SK-N-SH (cell line): ENCODE measurements around the gene NIPAL3. TPM values are rescaled to one million over a fixed set of nuclear protein-coding genes. Genes with fewer than 3 reads are reported as not detected.

Experiments used
- CTCF ChIA-PET: fragments of 300-600, 350-600 bp; formaldehyde crosslinking; extraction: SDS; loops from one replicate; lab custom pipeline; 2021; lab: Yijun Ruan, JAX
- POLR2A ChIA-PET: fragments of 350-600 bp; sonication (Branson Sonifier 250); formaldehyde crosslinking; extraction: SDS; loops from one replicate; lab custom pipeline; 2020; ENCODE audit warnings: antibody characterized with exemption, inconsistent platforms; lab: Yijun Ruan, JAX
- DNase-seq: peaks from one replicate; pipeline ENCODE4 v3.0.0; 2012
- H2AFZ ChIP-seq: fragments of 200-600 bp; sonication (generic); 2 replicates; pipeline ENCODE4 v1.8.1; 2016; ENCODE audit warnings: antibody characterized with exemption, mild to moderate bottlenecking, low read depth
- H3F3A ChIP-seq: fragments of 200-600 bp; sonication (generic); replicated peaks from 2 replicates; pipeline ENCODE3; 2016; ENCODE audit warnings: antibody characterized with exemption, mild to moderate bottlenecking; ENCODE audit not compliant: insufficient read depth
- H3K27ac ChIP-seq, 2 experiments: fragments of 200-500 bp in 1 of 2; fragments of 200-600 bp in 1 of 2; sonication (Bioruptor generic) in 1 of 2; sonication (generic), shearing (Covaris generic) in 1 of 2; 2 replicates each; pipeline versions ENCODE4 v1.5.1 to v1.6.1; 2014 to 2016; ENCODE audit warnings: low read depth in 2 of 2, inconsistent platforms in 1 of 2, low read length in 1 of 2, mild to moderate bottlenecking in 1 of 2, mixed read lengths in 1 of 2
- H3K27me3 ChIP-seq: fragments of 200-600 bp; sonication (generic), shearing (Covaris generic); 2 replicates; pipeline ENCODE4 v1.6.1; 2016; ENCODE audit warnings: mixed run types; ENCODE audit not compliant: insufficient read depth
- H3K36me3 ChIP-seq, 2 experiments: fragments of 200-500 bp in 1 of 2; fragments of 200-600 bp in 1 of 2; sonication (Bioruptor generic) in 1 of 2; sonication (generic) in 1 of 2; replicated peaks in 1 of 2; 2 replicates each; pipeline versions ENCODE3 to v1.5.1; 2014 to 2016; ENCODE audit warnings: low read length in 1 of 2, mild to moderate bottlenecking in 1 of 2; ENCODE audit not compliant: insufficient read depth in 2 of 2, control insufficient read depth in 1 of 2
- H3K4me1 ChIP-seq, 2 experiments: fragments of 200-500 bp in 1 of 2; fragments of 200-600 bp in 1 of 2; sonication (Bioruptor generic) in 1 of 2; sonication (generic), shearing (Covaris generic) in 1 of 2; 2 replicates each; pipeline versions ENCODE4 v1.5.1 to v1.6.1; 2014 to 2016; ENCODE audit warnings: low read depth in 1 of 2, low read length in 1 of 2, mixed run types in 1 of 2; ENCODE audit not compliant: insufficient read depth in 2 of 2, control insufficient read depth in 1 of 2
- H3K4me2 ChIP-seq: fragments of 200-600 bp; sonication (generic), shearing (Covaris generic); 2 replicates; pipeline ENCODE4 v1.6.1; 2017; ENCODE audit warnings: mixed run types
- H3K4me3 ChIP-seq, 2 experiments: fragments of 200-500 bp in 1 of 2; fragments of 200-600 bp in 1 of 2; sonication (Bioruptor generic) in 1 of 2; sonication (generic), shearing (Covaris generic) in 1 of 2; 2 replicates each; pipeline versions ENCODE4 v1.5.1 to v1.8.1; 2014 to 2016; ENCODE audit warnings: low read depth in 2 of 2, inconsistent platforms in 1 of 2, low read length in 1 of 2, mild to moderate bottlenecking in 1 of 2, mixed read lengths in 1 of 2, moderate library complexity in 1 of 2
- H3K79me2 ChIP-seq: fragments of 200-600 bp; sonication (generic); 2 replicates; pipeline ENCODE4 v1.8.1; 2017; ENCODE audit warnings: mild to moderate bottlenecking; ENCODE audit not compliant: insufficient read depth
- H3K9ac ChIP-seq: fragments of 200-600 bp; sonication (generic); 2 replicates; pipeline ENCODE4 v1.6.1; 2017; ENCODE audit warnings: mixed run types
- H3K9me2 ChIP-seq: fragments of 200-600 bp; sonication (generic); 2 replicates; pipeline ENCODE4 v1.6.1; 2017; ENCODE audit warnings: mixed run types
- H3K9me3 ChIP-seq: fragments of 200-600 bp; sonication (generic); 2 replicates; pipeline ENCODE4 v1.6.1; 2017; ENCODE audit warnings: mixed run types, mild to moderate bottlenecking, moderate library complexity
- H4K20me1 ChIP-seq: fragments of 200-600 bp; sonication (generic); 2 replicates; pipeline ENCODE4 v1.6.1; 2017; ENCODE audit warnings: mild to moderate bottlenecking, mixed run types; ENCODE audit not compliant: insufficient read depth
- ELF1 ChIP-seq: IDR thresholded peaks from 2 replicates; pipeline ENCODE4 v1.4.0; 2012
- GATA2 ChIP-seq: sonication (generic); formaldehyde crosslinking; IDR thresholded peaks from 2 replicates; pipeline ENCODE4 v1.5.0; 2020; ENCODE audit warnings: mild to moderate bottlenecking, missing genetic modification reagents
- JUND ChIP-seq: IDR thresholded peaks from 2 replicates; pipeline ENCODE4 v1.4.0; 2012
- MEF2A ChIP-seq: IDR thresholded peaks from 2 replicates; pipeline ENCODE4 v1.4.0; 2012; ENCODE audit warnings: low read depth, borderline replicate concordance
- RAD21 ChIP-seq: IDR thresholded peaks from 2 replicates; pipeline ENCODE4 v1.6.1; 2012; ENCODE audit warnings: mild to moderate bottlenecking, low read length
- RCOR1 ChIP-seq: fragments of 150-350 bp; IDR thresholded peaks from 2 replicates; pipeline ENCODE4 v1.6.1; 2017; ENCODE audit warnings: antibody characterized with exemption, low read length
- RFX5 ChIP-seq: IDR thresholded peaks from 2 replicates; pipeline ENCODE4 v1.6.1; 2012; ENCODE audit warnings: mild to moderate bottlenecking, improper control_type of control experiment, low read length
- RXRA ChIP-seq: IDR thresholded peaks from 2 replicates; pipeline ENCODE4 v1.4.0; 2012; ENCODE audit warnings: low read depth, mild to moderate bottlenecking, borderline replicate concordance
- SIN3A ChIP-seq: IDR thresholded peaks from 2 replicates; pipeline ENCODE4 v1.6.1; 2012; ENCODE audit warnings: low read depth, mild to moderate bottlenecking, low read length, moderate library complexity, borderline replicate concordance
- TAF1 ChIP-seq: IDR thresholded peaks from 2 replicates; pipeline ENCODE4 v1.6.1; 2012; ENCODE audit warnings: low read depth, mild to moderate bottlenecking, low read length, moderate library complexity, borderline replicate concordance
- TCF12 ChIP-seq: IDR thresholded peaks from 2 replicates; pipeline ENCODE4 v1.4.0; 2012
- TEAD4 ChIP-seq: IDR thresholded peaks from 2 replicates; pipeline ENCODE4 v1.4.0; 2012; ENCODE audit warnings: mild to moderate bottlenecking, borderline replicate concordance; ENCODE audit not compliant: insufficient read depth
- WGBS: methylation state at CpG from one replicate; pipeline ENCODE4 v1.1.6; 2017; ENCODE audit warnings: low lambda C conversion rate; 5-methylcytosine and 5-hydroxymethylcytosine counted together
- polyA plus RNA-seq, 3 experiments: library from polyadenylated mRNA; depleted of rRNA; stranded (reverse); fragments of >200 nt; gene quantifications; 2 replicates each; pipeline ENCODE4 v1.2.3, GENCODE V29; 2012
- TF ChIP-seq, protein P1 (sequence below): IDR thresholded peaks from 2 replicates; pipeline ENCODE4; 2012
- TF ChIP-seq, protein P2 (sequence below): IDR thresholded peaks from 2 replicates; pipeline ENCODE4 v1.6.1; 2012; ENCODE audit warnings: mild to moderate bottlenecking, low read depth, low read length, moderate library complexity
- TF ChIP-seq, protein P3 (sequence below): fragments of 150-350 bp; IDR thresholded peaks from 2 replicates; pipeline ENCODE4 v1.6.1; 2017; ENCODE audit warnings: antibody characterized with exemption, low read length, low read depth, borderline replicate concordance
- TF ChIP-seq, protein P4 (sequence below): fragments of 200-600 bp; sonication (generic); IDR thresholded peaks from 2 replicates; pipeline ENCODE4 v1.6.1; 2017; ENCODE audit warnings: antibody characterized with exemption, mild to moderate bottlenecking, moderate library complexity

NIPAL3 gene
- polyA plus RNA-seq, 1 of the 3 experiments (the other 2 are of a cell fraction): 20.3 TPM

DNA sequence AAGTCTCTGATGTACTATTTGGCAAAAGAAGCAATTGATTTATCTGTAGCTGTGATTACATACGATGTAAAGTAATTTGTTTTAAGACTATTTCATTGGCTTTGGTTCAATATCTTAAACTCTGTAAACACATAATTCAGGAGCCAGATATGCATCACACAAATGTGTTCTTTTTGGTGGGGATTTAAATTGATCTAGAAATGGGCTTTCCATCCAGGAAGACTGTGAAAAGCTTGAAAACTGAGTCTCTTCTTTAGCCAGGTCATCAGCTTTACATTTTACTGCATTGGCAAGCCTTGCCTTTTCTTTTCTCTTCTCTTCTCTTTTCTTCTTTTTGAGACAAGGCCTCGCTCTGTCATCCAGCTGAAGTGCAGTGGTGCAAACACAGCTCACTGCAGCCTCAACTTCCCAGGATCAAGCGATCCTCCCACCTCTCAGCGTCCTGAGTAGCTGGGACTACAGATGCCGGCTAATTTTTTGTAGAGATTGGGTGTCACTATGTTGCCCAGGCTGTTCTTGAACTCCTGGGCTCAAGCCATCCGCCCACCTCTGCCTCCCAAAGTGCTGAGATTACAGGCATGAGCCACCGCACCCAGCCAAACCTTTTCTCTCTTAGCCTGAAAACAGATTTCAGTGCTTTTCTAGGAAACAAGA, 88.4 kb downstream of the NIPAL3 start:
- POLR2A ChIA-PET: interaction anchor here (0.6 kb wide), 1 partner anchor 110 kb away, joined by 3 read pairs; no protein-coding TSS in a partner anchor
- WGBS: 89% methylated on average over 7 of the region's 7 CpGs
- peaks cover 4% of the 10 kb centered on the region for H3F3A ChIP-seq

DNA sequence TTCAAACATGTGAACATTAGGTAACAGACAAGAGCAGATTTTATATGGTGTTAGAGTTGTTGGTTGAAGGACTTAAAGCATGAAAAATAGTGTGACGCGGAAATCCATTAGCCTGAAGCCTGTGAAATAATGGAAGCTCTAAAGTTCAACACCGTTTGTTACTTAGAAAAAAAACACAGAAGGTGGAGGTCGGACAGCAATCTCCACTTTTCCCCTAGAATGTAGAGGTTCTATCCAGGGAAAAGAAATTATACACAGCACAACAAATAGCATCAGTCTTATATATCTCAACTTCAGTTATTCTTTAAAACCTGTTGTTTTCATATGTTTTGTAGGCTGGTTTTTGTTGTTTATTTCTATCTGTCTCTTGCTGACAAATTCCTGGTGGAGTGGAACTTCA, 89.0 kb downstream of the NIPAL3 start:
- WGBS: 89% methylated on average over 4 of the region's 4 CpGs

More for the DNA sequence above, 88.4 kb downstream of the NIPAL3 start:
- TF ChIP-seq, protein P1, sequence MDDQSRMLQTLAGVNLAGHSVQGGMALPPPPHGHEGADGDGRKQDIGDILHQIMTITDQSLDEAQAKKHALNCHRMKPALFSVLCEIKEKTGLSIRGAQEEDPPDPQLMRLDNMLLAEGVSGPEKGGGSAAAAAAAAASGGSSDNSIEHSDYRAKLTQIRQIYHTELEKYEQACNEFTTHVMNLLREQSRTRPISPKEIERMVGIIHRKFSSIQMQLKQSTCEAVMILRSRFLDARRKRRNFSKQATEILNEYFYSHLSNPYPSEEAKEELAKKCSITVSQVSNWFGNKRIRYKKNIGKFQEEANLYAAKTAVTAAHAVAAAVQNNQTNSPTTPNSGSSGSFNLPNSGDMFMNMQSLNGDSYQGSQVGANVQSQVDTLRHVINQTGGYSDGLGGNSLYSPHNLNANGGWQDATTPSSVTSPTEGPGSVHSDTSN: no peak
- TF ChIP-seq, protein P2, sequence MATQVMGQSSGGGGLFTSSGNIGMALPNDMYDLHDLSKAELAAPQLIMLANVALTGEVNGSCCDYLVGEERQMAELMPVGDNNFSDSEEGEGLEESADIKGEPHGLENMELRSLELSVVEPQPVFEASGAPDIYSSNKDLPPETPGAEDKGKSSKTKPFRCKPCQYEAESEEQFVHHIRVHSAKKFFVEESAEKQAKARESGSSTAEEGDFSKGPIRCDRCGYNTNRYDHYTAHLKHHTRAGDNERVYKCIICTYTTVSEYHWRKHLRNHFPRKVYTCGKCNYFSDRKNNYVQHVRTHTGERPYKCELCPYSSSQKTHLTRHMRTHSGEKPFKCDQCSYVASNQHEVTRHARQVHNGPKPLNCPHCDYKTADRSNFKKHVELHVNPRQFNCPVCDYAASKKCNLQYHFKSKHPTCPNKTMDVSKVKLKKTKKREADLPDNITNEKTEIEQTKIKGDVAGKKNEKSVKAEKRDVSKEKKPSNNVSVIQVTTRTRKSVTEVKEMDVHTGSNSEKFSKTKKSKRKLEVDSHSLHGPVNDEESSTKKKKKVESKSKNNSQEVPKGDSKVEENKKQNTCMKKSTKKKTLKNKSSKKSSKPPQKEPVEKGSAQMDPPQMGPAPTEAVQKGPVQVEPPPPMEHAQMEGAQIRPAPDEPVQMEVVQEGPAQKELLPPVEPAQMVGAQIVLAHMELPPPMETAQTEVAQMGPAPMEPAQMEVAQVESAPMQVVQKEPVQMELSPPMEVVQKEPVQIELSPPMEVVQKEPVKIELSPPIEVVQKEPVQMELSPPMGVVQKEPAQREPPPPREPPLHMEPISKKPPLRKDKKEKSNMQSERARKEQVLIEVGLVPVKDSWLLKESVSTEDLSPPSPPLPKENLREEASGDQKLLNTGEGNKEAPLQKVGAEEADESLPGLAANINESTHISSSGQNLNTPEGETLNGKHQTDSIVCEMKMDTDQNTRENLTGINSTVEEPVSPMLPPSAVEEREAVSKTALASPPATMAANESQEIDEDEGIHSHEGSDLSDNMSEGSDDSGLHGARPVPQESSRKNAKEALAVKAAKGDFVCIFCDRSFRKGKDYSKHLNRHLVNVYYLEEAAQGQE: no peak
- TF ChIP-seq RCOR1 (no peak), TCF12 (no peak)
- Histone ChIP-seq H3K9me2 (no peaks in the 10 kb centered on the region), H3K27ac (no peak overlapping the region), H4K20me1 (no peaks in the 10 kb centered on the region), H3K36me3 (peaks cover 0 to 5% of the 10 kb centered on the region in 2 experiments), H3K9me3 (no peaks in the 10 kb centered on the region), H3K4me2 (peak overlapping the region; percentile 89), H3K79me2 (peaks cover 33% of the 10 kb centered on the region), H2AFZ (peak overlapping the region; percentile 86; the same call in 1 of the 2 replicates), H3K27me3 (no peaks in the 10 kb centered on the region), H3K9ac (peak overlapping the region; percentile 69; the same call in 1 of the 2 replicates), H3K4me1 (peaks cover 0 to 7% of the 10 kb centered on the region in 2 experiments; a peak in 1 of 4 replicates), H3K4me3 (peak overlapping the region; percentile 64 to 82; a peak in 3 of 4 replicates)
- CTCF ChIA-PET: interaction anchor here (0.8 to 3.1 kb wide), 5 partner anchors 13 to 305 kb away, joined by 3 to 12 read pairs (median 3); partner anchors contain the start of gene NIPAL3
- no peak for DNase-seq

More for the DNA sequence above, 89.0 kb downstream of the NIPAL3 start:
- Histone ChIP-seq H3K9me3 (no peaks in the 10 kb centered on the region), H2AFZ (no peak overlapping the region), H3K4me1 (peaks cover 0 to 7% of the 10 kb centered on the region in 2 experiments; a peak in 1 of 4 replicates), H3K4me3 (no peak overlapping the region), H3K36me3 (peaks cover 0 to 5% of the 10 kb centered on the region in 2 experiments), H3K79me2 (peaks cover 33% of the 10 kb centered on the region), H3K4me2 (peak overlapping the region; percentile 89), H3K27me3 (no peaks in the 10 kb centered on the region), H3K9me2 (no peaks in the 10 kb centered on the region), H4K20me1 (no peaks in the 10 kb centered on the region), H3F3A (peaks cover 4% of the 10 kb centered on the region)
- DNase-seq: no peak
- CTCF ChIA-PET: interaction anchor here (0.6 to 3.1 kb wide), 7 partner anchors 13 to 533 kb away, joined by 3 to 12 read pairs (median 3); no protein-coding TSS in a partner anchor
- TF ChIP-seq, protein P3, sequence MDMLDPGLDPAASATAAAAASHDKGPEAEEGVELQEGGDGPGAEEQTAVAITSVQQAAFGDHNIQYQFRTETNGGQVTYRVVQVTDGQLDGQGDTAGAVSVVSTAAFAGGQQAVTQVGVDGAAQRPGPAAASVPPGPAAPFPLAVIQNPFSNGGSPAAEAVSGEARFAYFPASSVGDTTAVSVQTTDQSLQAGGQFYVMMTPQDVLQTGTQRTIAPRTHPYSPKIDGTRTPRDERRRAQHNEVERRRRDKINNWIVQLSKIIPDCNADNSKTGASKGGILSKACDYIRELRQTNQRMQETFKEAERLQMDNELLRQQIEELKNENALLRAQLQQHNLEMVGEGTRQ: no peak
- TF ChIP-seq RFX5: no peak
- TF ChIP-seq JUND: no peak
- no peak for TF ChIP-seq SIN3A
- TF ChIP-seq RAD21: no peak
- no peak for TF ChIP-seq RXRA
- TF ChIP-seq GATA2: no peak
- no peak for TF ChIP-seq MEF2A
- TF ChIP-seq TEAD4: no peak
- no peak for TF ChIP-seq ELF1
- no peak for TF ChIP-seq TAF1
- TF ChIP-seq, protein P4, sequence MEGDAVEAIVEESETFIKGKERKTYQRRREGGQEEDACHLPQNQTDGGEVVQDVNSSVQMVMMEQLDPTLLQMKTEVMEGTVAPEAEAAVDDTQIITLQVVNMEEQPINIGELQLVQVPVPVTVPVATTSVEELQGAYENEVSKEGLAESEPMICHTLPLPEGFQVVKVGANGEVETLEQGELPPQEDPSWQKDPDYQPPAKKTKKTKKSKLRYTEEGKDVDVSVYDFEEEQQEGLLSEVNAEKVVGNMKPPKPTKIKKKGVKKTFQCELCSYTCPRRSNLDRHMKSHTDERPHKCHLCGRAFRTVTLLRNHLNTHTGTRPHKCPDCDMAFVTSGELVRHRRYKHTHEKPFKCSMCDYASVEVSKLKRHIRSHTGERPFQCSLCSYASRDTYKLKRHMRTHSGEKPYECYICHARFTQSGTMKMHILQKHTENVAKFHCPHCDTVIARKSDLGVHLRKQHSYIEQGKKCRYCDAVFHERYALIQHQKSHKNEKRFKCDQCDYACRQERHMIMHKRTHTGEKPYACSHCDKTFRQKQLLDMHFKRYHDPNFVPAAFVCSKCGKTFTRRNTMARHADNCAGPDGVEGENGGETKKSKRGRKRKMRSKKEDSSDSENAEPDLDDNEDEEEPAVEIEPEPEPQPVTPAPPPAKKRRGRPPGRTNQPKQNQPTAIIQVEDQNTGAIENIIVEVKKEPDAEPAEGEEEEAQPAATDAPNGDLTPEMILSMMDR: no peak
- TF ChIP-seq, all 33 proteins: peak for 0
- POLR2A ChIA-PET: interaction anchor here (0.6 kb wide), 1 partner anchor 111 kb away, joined by 3 read pairs; no protein-coding TSS in a partner anchor
- Histone ChIP-seq H3K27ac (no peak overlapping the region), H3K9ac (no peak overlapping the region)
